GM19455 (cell line): ENCODE measurements around the gene C1orf198.

Source experiments
- ATAC-seq: cut with Tn5 transposase; IDR thresholded peaks from one replicate; pipeline ENCODE4 v1.9.1; 2021; ENCODE audit not compliant: unreplicated experiment

C1orf198 gene, protein sequence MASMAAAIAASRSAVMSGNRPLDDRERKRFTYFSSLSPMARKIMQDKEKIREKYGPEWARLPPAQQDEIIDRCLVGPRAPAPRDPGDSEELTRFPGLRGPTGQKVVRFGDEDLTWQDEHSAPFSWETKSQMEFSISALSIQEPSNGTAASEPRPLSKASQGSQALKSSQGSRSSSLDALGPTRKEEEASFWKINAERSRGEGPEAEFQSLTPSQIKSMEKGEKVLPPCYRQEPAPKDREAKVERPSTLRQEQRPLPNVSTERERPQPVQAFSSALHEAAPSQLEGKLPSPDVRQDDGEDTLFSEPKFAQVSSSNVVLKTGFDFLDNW

DNA sequence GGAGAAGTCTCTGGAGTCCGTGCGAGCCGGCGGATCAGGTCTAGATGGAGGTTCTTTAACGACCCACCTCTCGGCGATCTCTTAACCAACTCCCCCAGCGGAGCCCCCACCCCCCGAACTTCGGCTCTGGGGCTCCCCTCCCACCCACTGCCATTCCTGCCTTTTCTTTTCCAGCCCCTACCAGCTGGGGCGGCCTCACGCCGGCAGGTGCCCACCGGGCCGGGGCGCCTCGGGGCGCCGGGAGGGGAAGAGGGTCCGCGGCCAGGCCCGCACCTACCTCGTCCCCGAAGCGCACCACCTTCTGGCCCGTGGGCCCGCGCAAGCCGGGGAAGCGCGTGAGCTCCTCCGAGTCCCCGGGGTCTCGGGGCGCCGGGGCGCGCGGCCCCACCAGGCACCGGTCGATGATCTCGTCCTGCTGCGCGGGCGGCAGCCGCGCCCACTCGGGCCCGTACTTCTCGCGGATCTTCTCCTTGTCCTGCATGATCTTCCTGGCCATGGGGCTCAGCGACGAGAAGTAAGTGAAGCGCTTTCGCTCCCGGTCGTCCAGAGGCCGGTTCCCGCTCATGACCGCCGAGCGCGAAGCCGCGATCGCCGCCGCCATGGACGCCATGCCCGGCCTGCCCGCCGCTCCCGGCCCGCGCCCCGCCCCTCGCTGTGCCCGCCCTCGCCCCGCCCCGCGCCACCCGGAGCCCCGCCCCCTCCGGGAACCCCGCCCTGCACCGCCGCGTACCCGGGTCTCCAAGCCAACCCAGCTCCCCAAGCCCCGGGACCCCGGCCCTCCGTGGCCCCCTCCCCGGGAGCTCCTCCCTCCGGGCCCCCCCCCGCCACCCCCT lies at the start of gene C1orf198:
TSS of gene C1orf198 (minus strand) at position 619 of the 833 bp plus-strand sequence. CDS start at position 610, 9 bp downstream.
- ATAC-seq: peak; percentile 79

DNA sequence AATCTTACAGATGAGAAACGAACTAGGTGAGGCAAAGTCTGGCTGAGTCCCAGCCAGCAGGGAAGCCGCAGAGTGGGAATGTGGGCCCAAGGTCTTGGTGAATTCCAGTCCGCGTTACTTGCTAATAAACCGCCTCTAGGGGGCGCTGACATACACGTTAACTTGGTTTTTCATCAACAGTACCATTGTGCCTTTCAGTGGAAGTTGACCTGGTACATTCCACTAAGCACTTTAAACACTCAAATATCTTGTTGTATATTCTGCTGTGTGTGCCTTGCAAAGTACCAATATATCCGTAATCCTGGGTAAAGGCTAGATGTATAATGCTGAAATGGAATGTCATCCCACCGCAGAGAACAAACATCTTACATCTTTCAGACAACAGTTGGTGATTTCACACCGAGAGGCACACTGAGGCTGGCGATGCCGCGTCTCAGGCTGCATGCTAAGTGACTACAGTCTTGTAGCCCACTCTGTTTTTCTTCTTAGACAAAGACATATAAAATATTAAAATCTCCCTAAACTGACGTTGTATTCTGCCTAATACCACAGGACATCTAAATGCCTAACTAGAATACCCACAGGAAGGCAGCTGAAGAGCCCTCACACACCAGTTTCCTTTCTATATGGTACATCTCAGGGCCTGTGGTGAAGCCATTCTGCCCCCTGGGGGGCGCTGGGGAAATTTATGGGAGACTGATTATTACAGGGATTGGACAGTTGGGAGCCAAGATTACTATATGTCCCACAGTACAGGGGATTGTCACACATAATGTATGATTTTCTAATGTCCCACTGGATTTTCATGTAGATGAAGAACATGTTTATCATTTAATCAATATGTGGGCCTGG lies 49.2 kb upstream of the C1orf198 start:
- peak; percentile 67 for ATAC-seq

DNA sequence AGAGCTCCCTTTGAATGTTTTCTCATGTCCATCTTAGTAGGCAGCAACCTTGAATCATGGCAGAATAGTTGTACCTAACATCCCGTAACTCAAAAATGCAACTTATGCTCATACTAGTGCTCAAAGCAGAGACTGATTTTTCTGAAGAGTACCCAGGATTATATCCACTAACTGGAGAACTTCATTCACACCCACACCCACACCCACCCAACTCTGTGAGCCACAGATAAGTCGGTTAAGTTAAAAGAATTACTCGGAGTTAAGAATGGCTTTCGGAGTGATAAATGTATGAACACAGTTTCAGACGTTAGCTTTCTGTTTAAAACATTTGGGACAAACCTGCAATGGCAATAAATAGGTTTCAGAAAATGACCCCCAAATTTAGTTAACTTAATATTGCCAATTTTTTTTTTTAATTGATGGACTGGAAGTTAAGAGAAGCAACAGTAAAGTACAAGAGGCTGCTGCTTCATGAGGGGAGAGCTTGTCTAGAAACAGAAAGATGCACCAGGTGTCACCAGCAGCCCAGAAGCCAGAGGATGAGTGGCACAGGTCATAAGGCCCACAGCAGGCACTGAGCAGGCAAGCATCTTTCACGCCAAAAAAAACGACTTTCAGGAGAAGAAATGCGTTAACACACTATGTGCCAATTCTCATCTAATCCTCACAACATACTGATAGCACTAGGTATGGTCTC lies 48.4 kb upstream of the C1orf198 start:
- ATAC-seq: no peak

DNA sequence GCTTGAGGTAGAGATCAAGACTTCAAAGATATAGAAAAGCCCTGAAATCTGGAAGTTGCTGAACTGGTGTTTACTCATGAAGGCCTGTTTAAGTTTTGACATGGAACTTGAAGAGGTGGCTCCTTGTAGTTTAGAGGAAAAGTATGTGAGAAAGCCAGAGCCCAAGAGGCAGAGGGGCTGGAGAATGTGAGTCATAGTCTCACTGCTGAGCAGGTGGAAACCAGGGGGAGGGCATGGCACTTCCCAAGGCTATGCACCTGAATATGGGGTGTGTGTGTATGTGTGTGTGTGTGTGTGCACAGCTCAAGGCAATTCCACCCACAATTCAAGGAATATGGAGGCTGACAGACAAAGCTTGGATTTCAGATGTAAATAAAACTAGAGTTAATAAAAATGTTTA lies 46.8 kb upstream of the C1orf198 start:
- ATAC-seq: no peak

DNA sequence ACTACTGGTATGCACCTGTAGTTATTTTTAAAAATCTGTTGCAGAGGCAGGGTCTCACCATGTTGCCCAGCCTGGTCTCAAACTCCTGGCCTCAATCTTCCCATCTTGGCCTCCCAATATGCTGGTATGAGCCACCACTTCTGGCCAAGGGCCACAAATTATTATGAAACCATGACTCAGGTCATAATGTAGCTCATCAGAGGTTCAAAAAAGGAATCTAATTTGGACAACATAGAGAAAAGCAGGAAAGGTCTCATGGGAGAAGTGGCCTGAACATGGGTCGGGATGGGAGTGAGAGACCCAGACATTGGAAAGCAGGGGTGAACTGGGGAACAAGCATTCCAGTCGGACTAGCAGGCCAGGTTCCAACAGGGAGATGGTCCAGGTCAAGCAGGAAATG lies 45.2 kb upstream of the C1orf198 start:
- no peak for ATAC-seq

DNA sequence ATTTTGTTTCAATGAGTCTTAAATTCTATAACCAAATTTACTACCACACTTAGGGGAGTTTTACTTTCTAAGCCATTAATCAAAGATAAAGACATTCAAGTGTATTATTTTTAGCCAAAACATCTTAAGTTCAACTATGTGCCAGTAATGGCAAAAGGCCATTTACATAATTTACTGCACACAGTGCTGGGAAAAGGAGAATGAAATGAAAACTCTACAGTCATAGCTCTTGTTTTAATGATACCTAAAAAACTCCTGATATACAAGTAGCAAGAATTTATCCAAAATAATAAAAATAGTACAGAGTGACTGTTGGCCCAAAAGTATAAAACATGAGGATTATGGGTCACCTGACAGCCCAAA lies 42.4 kb upstream of the C1orf198 start:
- ATAC-seq: no peak

DNA sequence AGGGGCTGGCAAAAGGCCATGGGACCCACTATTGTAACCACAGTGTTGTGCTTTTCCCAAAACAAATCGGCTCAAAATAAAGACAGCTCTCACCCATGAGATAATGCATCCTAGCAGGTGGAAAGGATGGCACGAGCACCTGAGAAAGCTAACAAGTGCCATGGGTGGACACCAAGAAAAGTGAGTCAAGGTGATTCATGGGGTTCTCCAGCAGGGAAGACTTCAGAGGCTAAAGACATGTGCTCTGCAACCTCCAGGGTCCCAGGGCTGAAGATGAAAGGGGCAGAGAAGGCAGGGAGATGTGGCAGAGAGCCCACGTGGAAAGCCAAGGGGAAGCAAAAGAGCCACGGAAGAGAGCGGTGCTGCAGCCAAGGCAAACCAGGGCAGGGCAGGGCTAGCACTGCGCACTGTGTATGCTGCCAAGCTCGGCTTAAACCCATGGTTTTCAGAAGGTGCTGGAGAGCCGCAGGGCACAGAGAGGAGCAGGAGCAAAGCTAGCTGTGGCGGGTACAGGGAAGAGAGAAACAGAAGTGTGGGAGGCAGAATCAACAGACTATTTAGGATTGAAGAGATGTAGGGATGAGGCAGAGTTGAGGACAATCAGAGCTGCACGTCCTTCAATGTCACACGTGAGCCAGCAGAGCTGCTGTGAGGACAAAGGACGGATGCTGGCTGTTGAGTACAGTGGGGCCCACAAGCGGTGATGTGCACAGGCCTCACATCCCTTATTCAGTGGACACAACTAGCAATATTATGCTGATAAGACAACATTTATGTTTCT lies 41.8 kb upstream of the C1orf198 start:
- ATAC-seq: no peak

DNA sequence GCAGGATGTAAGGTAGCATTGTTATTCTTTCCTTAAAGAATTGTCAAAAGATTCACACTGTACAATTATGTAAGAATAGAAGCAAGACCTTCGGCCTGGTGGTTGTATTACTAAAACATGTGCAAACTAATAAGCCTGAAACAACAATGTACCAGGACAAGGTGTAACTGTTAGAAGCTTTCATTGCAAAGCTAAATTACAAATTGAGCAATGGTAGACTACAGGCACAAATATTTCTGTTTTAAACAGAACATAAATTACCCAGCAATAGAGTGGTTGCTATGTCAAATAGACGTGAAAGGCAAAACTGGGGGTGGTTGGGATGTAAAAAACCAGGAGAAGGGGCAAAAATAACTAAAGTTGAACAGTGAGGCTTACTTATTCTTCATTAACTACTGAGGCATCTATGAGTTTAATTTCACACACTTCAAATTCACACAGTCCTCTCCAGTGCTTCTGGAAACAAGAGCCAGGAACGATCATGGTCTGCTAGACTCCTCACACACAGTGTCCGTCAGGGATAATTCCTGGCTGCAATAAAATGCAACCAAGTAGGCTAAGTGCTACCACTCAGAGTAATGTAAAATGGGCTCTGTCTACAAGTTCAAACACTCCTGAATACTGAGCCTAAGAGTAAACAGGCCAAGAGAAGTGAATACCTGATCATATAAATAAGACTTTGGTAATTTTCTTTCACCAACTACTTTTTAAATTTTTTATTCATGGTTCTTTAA lies 39.3 kb upstream of the C1orf198 start:
- no peak for ATAC-seq

DNA sequence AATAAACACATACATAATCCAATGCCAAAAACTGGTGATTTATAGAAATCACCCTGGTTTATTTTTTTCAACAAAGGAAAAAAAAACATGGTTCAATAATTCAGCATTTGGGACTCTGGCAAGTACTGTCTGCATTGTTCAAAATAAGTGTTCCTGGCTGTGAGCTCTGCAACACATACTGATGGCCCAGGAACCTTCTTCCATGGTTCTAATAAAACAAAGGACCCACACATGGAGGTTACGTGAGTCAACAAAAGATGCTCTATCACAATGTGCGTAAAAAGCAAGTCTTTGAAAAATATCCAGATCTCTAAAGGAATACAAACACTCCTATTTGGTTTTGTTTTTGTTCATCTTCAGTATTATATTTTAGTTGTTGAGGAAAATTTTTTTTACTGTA lies 37.9 kb upstream of the C1orf198 start:
- ATAC-seq: no peak

DNA sequence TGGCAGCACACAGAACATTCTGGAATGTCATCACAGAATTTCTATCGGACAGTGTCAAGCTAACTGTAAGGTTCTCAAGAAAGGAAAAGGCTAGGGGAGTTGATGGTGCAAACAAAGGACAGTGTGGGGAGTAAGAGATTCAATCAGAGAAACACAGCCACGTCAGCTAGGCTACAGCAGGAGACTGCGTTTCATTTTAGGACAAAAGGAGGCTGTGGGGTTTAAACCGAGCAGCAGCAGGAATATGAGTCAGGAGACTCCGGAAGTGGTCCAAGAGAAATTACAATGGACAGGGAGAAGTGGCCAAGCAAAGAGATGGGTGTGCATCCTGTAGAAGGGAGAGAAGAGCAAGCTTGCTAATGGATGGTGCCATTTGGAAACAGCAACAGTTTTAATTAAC lies 37.4 kb upstream of the C1orf198 start:
- ATAC-seq: no peak

DNA sequence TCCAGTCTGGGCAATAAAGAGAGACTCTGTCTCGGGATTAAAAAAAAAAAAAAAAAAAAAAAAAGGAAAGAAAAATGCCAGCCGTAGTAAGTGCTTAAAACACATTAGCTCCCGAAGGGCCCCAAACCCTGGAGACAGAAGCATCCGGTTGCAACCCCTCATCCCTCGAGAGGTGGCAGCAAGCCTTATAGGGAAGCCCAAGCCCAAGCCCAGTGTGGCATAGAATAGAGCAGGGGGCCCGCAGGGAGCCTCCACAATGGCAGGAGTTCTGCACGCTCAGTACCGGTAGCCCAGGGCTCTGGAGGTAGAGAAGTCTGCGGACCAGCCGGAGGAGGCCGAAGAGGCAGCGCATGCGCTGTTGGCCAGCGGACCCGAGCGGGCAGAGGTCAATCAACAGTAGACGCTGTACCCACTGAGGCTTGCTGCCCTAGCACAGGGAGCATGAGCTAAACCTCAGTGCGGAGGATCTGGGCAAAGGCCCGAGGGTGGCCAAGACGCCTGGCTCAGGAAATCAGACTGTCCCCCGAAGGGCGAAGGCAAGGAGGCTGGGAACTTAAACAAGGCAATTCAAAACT lies 34.1 kb upstream of the C1orf198 start:
- ATAC-seq: no peak

DNA sequence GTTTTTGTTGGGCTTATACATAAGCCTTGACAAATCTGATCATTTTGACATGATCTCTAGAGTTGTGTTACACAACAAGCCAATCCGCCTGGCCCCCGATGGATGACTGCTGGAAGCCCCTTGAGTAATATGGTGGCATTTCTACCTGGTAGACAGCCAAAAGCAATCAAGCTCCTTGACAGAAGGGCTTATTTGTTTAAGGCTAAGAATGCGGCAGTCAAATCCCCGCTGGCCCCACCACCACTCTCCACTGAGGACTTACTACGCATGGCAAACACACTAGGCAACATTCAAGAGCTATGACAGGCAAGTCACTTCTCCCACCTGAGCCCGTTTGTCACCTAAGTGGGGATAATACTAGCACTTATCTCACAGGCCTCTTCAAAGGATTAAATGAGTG lies 33.4 kb upstream of the C1orf198 start:
- no peak for ATAC-seq

DNA sequence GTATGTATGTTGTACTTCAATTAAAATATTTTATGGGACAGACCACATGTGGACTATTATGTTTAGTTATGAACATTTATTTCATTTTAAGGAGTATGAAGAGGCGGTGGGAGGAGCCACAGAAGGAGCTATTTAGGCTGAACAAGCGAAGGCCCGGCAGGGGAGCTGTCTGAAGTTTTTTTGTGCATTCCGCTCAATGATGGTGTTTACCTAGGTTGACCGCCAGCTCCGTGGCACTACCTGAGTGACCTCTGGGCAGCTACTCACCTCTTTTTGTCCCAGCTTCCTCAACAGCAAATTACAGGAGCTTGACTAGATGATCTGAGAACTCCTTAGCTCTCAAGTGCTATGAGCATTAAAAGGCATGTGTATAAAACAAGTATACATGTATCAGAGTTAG lies 32.7 kb upstream of the C1orf198 start:
- ATAC-seq: no peak

DNA sequence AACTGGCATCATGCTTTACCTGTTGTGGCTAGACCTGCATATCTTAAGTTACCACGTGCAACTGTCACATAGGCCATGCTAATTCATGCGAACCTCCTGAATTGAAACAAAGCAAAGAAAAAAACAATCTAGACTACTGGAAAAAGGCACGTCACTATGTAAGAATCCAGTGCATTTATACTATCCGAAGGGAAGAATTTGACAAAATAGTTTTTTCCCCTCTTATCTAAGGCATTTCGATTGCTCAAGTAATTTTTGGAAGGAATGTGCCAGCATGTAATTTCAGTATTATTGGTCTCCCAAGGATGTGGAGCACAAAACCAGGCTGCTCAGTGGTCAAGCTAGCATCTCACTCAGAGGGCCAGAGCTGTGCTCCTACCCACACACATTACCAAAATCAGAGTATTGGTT lies 31.5 kb upstream of the C1orf198 start:
- ATAC-seq: no peak

DNA sequence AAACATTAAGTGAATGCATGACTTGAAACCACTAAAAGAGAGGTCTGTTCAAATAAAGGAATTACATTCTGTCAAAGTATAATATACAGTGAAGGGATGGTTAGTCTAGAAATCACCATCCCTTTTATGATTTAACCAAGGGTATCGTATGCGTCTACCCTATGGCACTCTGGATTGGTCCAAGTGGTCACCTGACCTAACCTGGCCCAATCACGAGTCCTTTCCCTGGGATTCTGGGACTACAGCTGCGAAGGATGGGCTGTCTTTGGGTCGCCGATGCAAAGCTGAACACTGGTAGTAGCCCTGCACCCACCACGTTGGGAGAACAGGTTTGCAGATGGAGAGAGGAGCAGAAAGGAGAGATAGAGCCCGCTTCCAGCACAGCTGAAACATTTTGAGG lies 30.4 kb upstream of the C1orf198 start:
- no peak for ATAC-seq

DNA sequence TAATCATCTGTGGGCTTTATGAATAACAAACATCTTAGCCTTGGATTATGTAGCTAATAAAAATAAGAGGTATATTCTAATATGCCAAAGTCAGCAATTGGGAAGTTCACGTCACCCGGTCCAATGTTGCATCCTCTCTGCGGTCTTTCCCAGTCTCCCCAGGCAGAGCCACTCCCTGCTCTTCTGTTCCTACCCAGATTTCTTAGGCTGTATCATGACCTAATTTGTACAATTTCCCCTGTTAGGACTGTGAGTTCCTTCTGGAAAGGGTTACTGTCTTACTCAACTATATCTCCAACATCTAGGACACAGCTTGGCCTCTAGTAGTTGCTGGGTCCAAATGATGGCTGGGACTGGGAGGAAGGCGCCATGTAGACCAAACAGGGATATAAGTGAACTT lies 29.8 kb upstream of the C1orf198 start:
- no peak for ATAC-seq

DNA sequence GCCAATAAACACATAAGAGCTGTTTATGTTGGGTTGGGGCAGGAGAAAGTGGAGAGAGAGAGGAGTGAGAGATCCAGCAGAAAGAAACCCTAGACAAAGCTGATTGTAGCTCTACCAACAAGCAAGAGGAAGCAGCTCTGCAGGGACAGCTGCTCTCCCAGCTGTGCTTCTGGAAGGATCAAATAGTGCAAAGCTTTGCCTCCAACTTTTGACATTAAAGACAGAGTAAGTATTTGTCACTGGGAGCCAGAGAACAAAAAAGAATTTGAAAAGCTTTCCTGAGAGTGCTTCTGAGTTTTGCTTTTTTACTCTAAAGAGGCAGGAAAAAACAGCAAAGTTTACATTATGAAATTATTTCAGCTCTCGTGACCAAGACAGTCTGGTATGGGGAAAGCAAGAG lies 28.5 kb upstream of the C1orf198 start:
- no peak for ATAC-seq

DNA sequence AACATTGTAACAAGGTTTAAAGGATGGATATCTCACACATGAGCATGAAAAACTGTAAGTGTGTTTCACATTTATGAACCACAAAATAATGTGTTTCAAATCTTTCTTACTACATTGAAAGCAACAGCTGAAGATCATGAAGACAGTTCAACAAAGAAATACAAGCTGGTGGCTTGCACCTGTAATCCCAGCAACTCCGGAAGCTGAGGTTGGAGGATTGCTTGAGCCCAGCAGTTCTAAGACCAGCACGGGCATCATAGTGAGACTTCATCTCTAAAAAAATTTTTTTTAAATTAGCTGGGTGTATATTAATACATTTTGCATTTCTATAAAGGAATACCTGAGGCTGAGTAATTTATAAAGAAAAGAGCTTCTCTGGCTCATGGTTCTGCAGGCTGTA lies 27.1 kb upstream of the C1orf198 start:
- no peak for ATAC-seq

DNA sequence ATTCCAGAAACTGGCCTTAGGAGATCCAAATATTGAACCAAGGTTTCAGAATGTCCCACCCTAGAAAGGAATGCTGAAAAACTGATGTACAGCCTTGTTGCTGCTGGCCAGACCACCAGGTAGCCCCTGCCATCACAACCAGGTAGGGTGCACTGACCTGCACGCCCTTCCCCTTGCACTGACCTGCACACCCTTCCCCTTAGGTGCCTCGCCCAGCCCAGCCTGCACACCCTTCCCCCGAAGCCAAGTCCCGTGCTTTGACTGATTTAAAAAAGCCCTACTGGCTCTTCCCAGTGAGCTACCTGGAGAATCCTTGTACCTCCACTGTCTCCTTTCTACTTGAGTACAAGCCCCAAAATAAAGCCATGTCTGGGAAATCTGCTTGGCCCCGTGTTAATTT lies 26.3 kb upstream of the C1orf198 start:
- ATAC-seq: no peak
